Keratinocyte (primary cell): Measurements from ENCODE around the gene PTN. TPM values are rescaled to one million over a fixed set of nuclear protein-coding genes. Genes with fewer than 3 reads are reported as not detected.

Experiments used
- DNase-seq: peaks from one replicate; pipeline ENCODE4 v3.0.0-alpha.2; 2011; ENCODE audit warnings: low read depth, missing footprints, low spot score
- FAIRE-seq: peaks from 2 replicates; lab custom pipeline; 2011; peaks lifted over from hg19 to GRCh38; lab: Jason Lieb, UNC
- H2AFZ ChIP-seq: 2 replicates; pipeline ENCODE4 v1.6.0; 2012; ENCODE audit warnings: low read length, control low read depth, inconsistent platforms; ENCODE audit not compliant: control insufficient read depth
- H3K27ac ChIP-seq: 2 replicates; pipeline ENCODE4 v1.5.1; 2011; ENCODE audit warnings: low read length; ENCODE audit not compliant: control insufficient read depth, insufficient read depth
- H3K27me3 ChIP-seq: 3 replicates; pipeline ENCODE4 v1.6.0; 2011; ENCODE audit warnings: low read length; ENCODE audit not compliant: control insufficient read depth, insufficient read depth; ENCODE audit errors: extremely low read depth
- H3K36me3 ChIP-seq, 2 experiments: 2 replicates in 1 of 2; 3 replicates in 1 of 2; pipeline ENCODE4 v1.5.1; 2011; ENCODE audit warnings: low read length in 2 of 2, mild to moderate bottlenecking in 1 of 2; ENCODE audit not compliant: control insufficient read depth in 2 of 2, insufficient read depth in 2 of 2; ENCODE audit errors: extremely low read depth in 1 of 2
- H3K4me1 ChIP-seq: 3 replicates; pipeline ENCODE4 v1.5.1; 2011; ENCODE audit warnings: low read length; ENCODE audit not compliant: control insufficient read depth, insufficient read depth; ENCODE audit errors: extremely low read depth
- H3K4me2 ChIP-seq: 3 replicates; pipeline ENCODE4 v1.6.0; 2011; ENCODE audit warnings: low read depth, low read length; ENCODE audit not compliant: control insufficient read depth, insufficient read depth; ENCODE audit errors: extremely low read depth
- H3K4me3 ChIP-seq, 3 experiments: fragments of 200-600 bp in 1 of 3; sonication (generic) in 1 of 3; 2 replicates in 2 of 3; 3 replicates in 1 of 3; pipeline ENCODE4 v1.5.1; 2011 to 2016; ENCODE audit warnings: low read length in 3 of 3, mild to moderate bottlenecking in 3 of 3, control low read depth in 2 of 3, inconsistent platforms in 1 of 3, low read depth in 1 of 3, mixed read lengths in 1 of 3, mixed run types in 1 of 3, moderate library complexity in 1 of 3; ENCODE audit not compliant: control insufficient read depth in 2 of 3, insufficient read depth in 2 of 3; ENCODE audit errors: extremely low read depth in 1 of 3
- H3K79me2 ChIP-seq: 2 replicates; pipeline ENCODE4 v1.6.0; 2012; ENCODE audit warnings: low read length; ENCODE audit not compliant: control insufficient read depth, insufficient read depth
- H3K9ac ChIP-seq: 3 replicates; pipeline ENCODE4 v1.6.0; 2011; ENCODE audit warnings: low read length; ENCODE audit not compliant: control insufficient read depth, insufficient read depth; ENCODE audit errors: extremely low read depth
- H3K9me1 ChIP-seq: 3 replicates; pipeline ENCODE4 v1.6.0; 2011; ENCODE audit warnings: low read length; ENCODE audit not compliant: control insufficient read depth, insufficient read depth; ENCODE audit errors: extremely low read depth
- H3K9me3 ChIP-seq: 2 replicates; pipeline ENCODE4 v1.5.1; 2012; ENCODE audit warnings: low read depth, low read length; ENCODE audit not compliant: control insufficient read depth
- H4K20me1 ChIP-seq: 3 replicates; pipeline ENCODE4 v1.6.0; 2011; ENCODE audit warnings: low read length; ENCODE audit not compliant: control insufficient read depth, insufficient read depth; ENCODE audit errors: extremely low read depth
- EZH2 ChIP-seq: IDR thresholded peaks from one replicate; pipeline ENCODE4 v1.6.1; 2012; ENCODE audit warnings: inconsistent platforms, mild to moderate bottlenecking, low read length, moderate library complexity
- dilution Hi-C: fragments of 300-500 bp; cut with MboI; formaldehyde crosslinking; loops from one replicate; pipeline ENCODE4 v1.7.0; 2020; ENCODE audit warnings: low sequenced_read_pairs; ENCODE audit not compliant: extremely low pct_ligation_motif_present
- polyA plus RNA-seq, 5 experiments: library from polyadenylated mRNA; depleted of rRNA in 3 of 5; stranded (reverse) in 3 of 5; stranded (forward) in 1 of 5; unstranded in 1 of 5; fragments of >200 nt; gene quantifications; 1 replicate in 1 of 5; 2 replicates in 3 of 5; 3 replicates in 1 of 5; pipeline versions ENCODE4 v1.2.1 to v1.2.3, GENCODE V29; 2011 to 2012; ENCODE audit warnings: missing spikeins in 2 of 5, low read depth in 1 of 5, low replicate concordance in 1 of 5
- TF ChIP-seq, protein P1 (sequence below), 3 experiments: IDR thresholded peaks in 1 of 3; conservative IDR thresholded peaks in 1 of 3; optimal IDR thresholded peaks in 1 of 3; 2 replicates in 2 of 3; 3 replicates in 1 of 3; pipeline versions ENCODE3 to v1.5.1; 2011; ENCODE audit warnings: low read length in 3 of 3, mild to moderate bottlenecking in 3 of 3, moderate library complexity in 2 of 3, control low read depth in 1 of 3, inconsistent platforms in 1 of 3; ENCODE audit not compliant: insufficient read depth in 2 of 3; ENCODE audit errors: extremely low read depth in 1 of 3

The PTN gene
- polyA plus RNA-seq, 1 donor (not counting 4 experiments of a cell fraction or from before 2014, with no cell fraction given) = not detected

DNA sequence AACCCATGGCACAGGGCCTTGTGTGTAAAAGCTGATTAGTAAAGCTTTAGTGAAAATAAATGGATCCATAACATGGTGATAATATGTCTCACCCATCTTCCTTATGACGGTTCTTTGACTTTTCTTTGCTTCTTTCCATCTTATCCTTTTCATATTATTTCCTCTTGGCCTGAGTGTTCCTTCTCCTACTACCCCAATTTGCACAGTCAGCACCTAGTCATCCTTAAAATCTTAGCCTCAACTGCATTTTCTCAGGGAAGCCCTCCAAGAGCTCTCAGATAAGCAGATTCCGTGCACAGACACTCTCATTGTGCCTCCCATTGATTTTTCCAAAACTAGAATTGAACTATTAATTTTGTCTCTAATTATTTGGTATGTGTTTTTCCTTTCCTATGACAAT is 112.4 kb downstream of the PTN start:
- TF ChIP-seq EZH2 = no peak
- TF ChIP-seq, protein P1, sequence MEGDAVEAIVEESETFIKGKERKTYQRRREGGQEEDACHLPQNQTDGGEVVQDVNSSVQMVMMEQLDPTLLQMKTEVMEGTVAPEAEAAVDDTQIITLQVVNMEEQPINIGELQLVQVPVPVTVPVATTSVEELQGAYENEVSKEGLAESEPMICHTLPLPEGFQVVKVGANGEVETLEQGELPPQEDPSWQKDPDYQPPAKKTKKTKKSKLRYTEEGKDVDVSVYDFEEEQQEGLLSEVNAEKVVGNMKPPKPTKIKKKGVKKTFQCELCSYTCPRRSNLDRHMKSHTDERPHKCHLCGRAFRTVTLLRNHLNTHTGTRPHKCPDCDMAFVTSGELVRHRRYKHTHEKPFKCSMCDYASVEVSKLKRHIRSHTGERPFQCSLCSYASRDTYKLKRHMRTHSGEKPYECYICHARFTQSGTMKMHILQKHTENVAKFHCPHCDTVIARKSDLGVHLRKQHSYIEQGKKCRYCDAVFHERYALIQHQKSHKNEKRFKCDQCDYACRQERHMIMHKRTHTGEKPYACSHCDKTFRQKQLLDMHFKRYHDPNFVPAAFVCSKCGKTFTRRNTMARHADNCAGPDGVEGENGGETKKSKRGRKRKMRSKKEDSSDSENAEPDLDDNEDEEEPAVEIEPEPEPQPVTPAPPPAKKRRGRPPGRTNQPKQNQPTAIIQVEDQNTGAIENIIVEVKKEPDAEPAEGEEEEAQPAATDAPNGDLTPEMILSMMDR (optimal IDR thresholded peaks at IDR 0.05 in 1 of 3, IDR thresholded peaks at IDR 0.05 in 1 of 3, conservative IDR thresholded peaks at IDR 0.05 in 1 of 3; ENCODE audit: extremely low read depth in 1 of 3, insufficient read depth in 2 of 3, low read length in 3 of 3) = no peak
- Histone ChIP-seq H3K36me3 (no peaks in the 10 kb centered on the region), H4K20me1 (no peaks in the 10 kb centered on the region), H3K79me2 (no peaks in the 10 kb centered on the region), H2AFZ (no peak overlapping the region), H3K9me1 (no peaks in the 10 kb centered on the region), H3K4me3 (no peak overlapping the region), H3K4me1 (no peaks in the 10 kb centered on the region), H3K9ac (no peak overlapping the region), H3K9me3 (no peaks in the 10 kb centered on the region), H3K27ac (no peak overlapping the region), H3K27me3 (no peaks in the 10 kb centered on the region), H3K4me2 (no peak overlapping the region)
- DNase-seq (no peak), FAIRE-seq (no peak)
- dilution Hi-C loops = no loop called here

DNA sequence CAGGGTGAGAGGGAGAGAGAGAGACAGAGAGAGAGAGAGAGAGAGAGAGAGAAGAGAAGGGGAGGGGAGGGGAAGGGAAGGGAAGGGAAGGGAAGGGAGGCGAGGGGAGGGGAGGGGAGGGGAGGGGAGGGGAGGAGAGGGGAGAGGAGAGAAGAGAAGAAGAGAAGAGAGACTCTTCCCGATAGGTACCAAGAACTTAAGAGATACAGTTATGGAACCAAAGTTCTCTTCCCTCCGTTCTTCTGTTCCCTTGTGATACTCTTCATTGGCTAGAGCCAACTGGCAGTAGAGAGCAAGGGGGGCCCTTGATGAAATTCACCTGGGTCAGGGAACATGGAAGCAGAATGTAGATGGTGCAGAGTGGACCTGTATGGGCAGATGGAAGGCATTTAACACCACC is 122.1 kb downstream of the PTN start:
- H3K9me1 ChIP-seq = no peaks in the 10 kb centered on the region
- FAIRE-seq = no peak
- no peaks in the 10 kb centered on the region for H3K4me1 ChIP-seq
- no peak overlapping the region for H2AFZ ChIP-seq
- no peaks in the 10 kb centered on the region for H3K36me3 ChIP-seq
- no peak overlapping the region for H3K9ac ChIP-seq
- dilution Hi-C loops = no loop called here
- no peak for DNase-seq
- no peak overlapping the region for H3K4me3 ChIP-seq
- no peaks in the 10 kb centered on the region for H3K9me3 ChIP-seq
- H3K79me2 ChIP-seq = no peaks in the 10 kb centered on the region
- H3K4me2 ChIP-seq = no peak overlapping the region
- TF ChIP-seq EZH2 = no peak
- TF ChIP-seq, protein P1 (optimal IDR thresholded peaks at IDR 0.05 in 1 of 3, IDR thresholded peaks at IDR 0.05 in 1 of 3, conservative IDR thresholded peaks at IDR 0.05 in 1 of 3; ENCODE audit: extremely low read depth in 1 of 3, insufficient read depth in 2 of 3, low read length in 3 of 3) = no peak
- no peaks in the 10 kb centered on the region for H3K27me3 ChIP-seq
- no peaks in the 10 kb centered on the region for H4K20me1 ChIP-seq
- no peak overlapping the region for H3K27ac ChIP-seq
